Fibroblast of skin of scalp (primary cell): ENCODE measurements around the gene CCDC185. TPM values are rescaled to one million over a fixed set of nuclear protein-coding genes. Genes with fewer than 3 reads are reported as not detected.
A peak's percentile ranks its signal among the peaks of the same experiment; 100 is the strongest.

Experiments used
- DNase-seq: peaks from one replicate; pipeline ENCODE4 v3.0.0-alpha.2; 2013
- polyA plus RNA-seq, 2 experiments: library from polyadenylated mRNA; unstranded; fragments of 120-200 nt; gene quantifications; one replicate each; pipeline ENCODE4 v1.2.1, GENCODE V29; 2013; ENCODE audit not compliant: insufficient read length in 2 of 2

Gene CCDC185
- polyA plus RNA-seq (2013, experiment 1 of 2; ENCODE audit: insufficient read length), result not detected
- not detected for polyA plus RNA-seq (2013, experiment 2 of 2; ENCODE audit: insufficient read length)

GRCh38 chr1:223393275-223394214, at the start of gene CCDC185:
CCDC185 (plus strand) TSS chr1:223393415; CDS start chr1:223393476, 61 bp downstream.
- DNase-seq, result no peak

GRCh38 chr1:223343692-223344091, 49.5 kb upstream of the CCDC185 start:
- DNase-seq, result no peak

- no peak for DNase-seq
Measured at GRCh38 chr1:223344491-223344890, 48.7 kb upstream of the CCDC185 start.

GRCh38 chr1:223345720-223346119, 47.5 kb upstream of the CCDC185 start:
- DNase-seq, result no peak

GRCh38 chr1:223346311-223346710, 46.9 kb upstream of the CCDC185 start:
- no peak for DNase-seq

GRCh38 chr1:223347583-223347982, 45.6 kb upstream of the CCDC185 start:
- no peak for DNase-seq

- no peak for DNase-seq
Measured at GRCh38 chr1:223348439-223348838, 44.8 kb upstream of the CCDC185 start.

- no peak for DNase-seq
Measured at GRCh38 chr1:223349241-223349640, 44.0 kb upstream of the CCDC185 start.

- DNase-seq, result no peak
Measured at GRCh38 chr1:223350361-223350908, 42.8 kb upstream of the CCDC185 start.

GRCh38 chr1:223352944-223353343, 40.3 kb upstream of the CCDC185 start:
- DNase-seq, result no peak

GRCh38 chr1:223353939-223354338, 39.3 kb upstream of the CCDC185 start:
- no peak for DNase-seq

- DNase-seq, result no peak
Measured at GRCh38 chr1:223355699-223356098, 37.5 kb upstream of the CCDC185 start.

- no peak for DNase-seq
Measured at GRCh38 chr1:223358826-223359225, 34.4 kb upstream of the CCDC185 start.

GRCh38 chr1:223363057-223363855, 30.0 kb upstream of the CCDC185 start:
- DNase-seq, result peak; percentile 61

- DNase-seq, result peak; percentile 7
Measured at GRCh38 chr1:223363856-223364684, 29.1 kb upstream of the CCDC185 start, which contains the start of gene SUSD4. SUSD4 (minus strand) TSS chr1:223364176; CDS start chr1:223363425, 751 bp downstream.

- DNase-seq, result no peak
Measured at GRCh38 chr1:223364685-223365382, 28.4 kb upstream of the CCDC185 start.

- no peak for DNase-seq
Measured at GRCh38 chr1:223374064-223374610, 19.1 kb upstream of the CCDC185 start.

- DNase-seq, result no peak
Measured at GRCh38 chr1:223378754-223379153, 14.5 kb upstream of the CCDC185 start.

- DNase-seq, result no peak
Measured at GRCh38 chr1:223386013-223386412, 7.2 kb upstream of the CCDC185 start.

- DNase-seq, result no peak
Measured at GRCh38 chr1:223390618-223391017, 2.6 kb upstream of the CCDC185 start.

GRCh38 chr1:223394242-223394641, 1.0 kb downstream of the CCDC185 start:
- no peak for DNase-seq
